CD14-positive monocyte (primary cell): ENCODE measurements around the gene TARBP1. TPM values are rescaled to one million over a fixed set of nuclear protein-coding genes. Genes with fewer than 3 reads are reported as not detected.

Source experiments
- DNase-seq, 3 donors: peaks; one replicate each; pipeline ENCODE4 v3.0.0-alpha.2; 2011 to 2022
- H2AFZ ChIP-seq: 2 replicates; pipeline ENCODE4 v1.6.0; 2012; ENCODE audit warnings: mild to moderate bottlenecking, low read depth, low read length, inconsistent platforms; ENCODE audit not compliant: insufficient read depth, poor library complexity, severe bottlenecking
- H3K27ac ChIP-seq, 2 donors: 1 replicate in 1 of 2; 2 replicates in 1 of 2; pipeline ENCODE4 v1.5.1; 2012 to 2013; ENCODE audit warnings: low read length in 2 of 2, control low read depth in 1 of 2, inconsistent platforms in 1 of 2, low read depth in 1 of 2, mild to moderate bottlenecking in 1 of 2
- H3K27me3 ChIP-seq, 2 donors: one replicate each; pipeline versions ENCODE4 v1.6.0 to v1.6.1; 2011 to 2013; ENCODE audit warnings: low read length in 2 of 2; ENCODE audit not compliant: control insufficient read depth in 2 of 2, insufficient read depth in 2 of 2
- H3K36me3 ChIP-seq, 2 donors: replicated peaks in 1 of 2; 1 replicate in 1 of 2; 2 replicates in 1 of 2; pipeline versions ENCODE4 v1.5.1 to v1.6.1; 2012 to 2013; ENCODE audit warnings: low read length in 2 of 2, control low read depth in 1 of 2, inconsistent platforms in 1 of 2, mild to moderate bottlenecking in 1 of 2; ENCODE audit not compliant: insufficient read depth in 2 of 2, control insufficient read depth in 1 of 2
- H3K4me1 ChIP-seq, 2 donors: 1 replicate in 1 of 2; 2 replicates in 1 of 2; pipeline versions ENCODE4 v1.5.1 to v1.6.1; 2012 to 2013; ENCODE audit warnings: low read length in 2 of 2, control low read depth in 1 of 2, inconsistent platforms in 1 of 2, mild to moderate bottlenecking in 1 of 2, moderate library complexity in 1 of 2; ENCODE audit not compliant: insufficient read depth in 2 of 2, control insufficient read depth in 1 of 2
- H3K4me2 ChIP-seq: replicated peaks from 2 replicates; pipeline ENCODE3; 2012; ENCODE audit warnings: low read length, moderate library complexity, mild to moderate bottlenecking; ENCODE audit not compliant: poor library complexity, severe bottlenecking; ENCODE audit errors: extremely low read depth
- H3K4me3 ChIP-seq, 3 experiments: fragments of 200-600 bp in 1 of 3; sonication (generic) in 1 of 3; replicated peaks in 1 of 3; 1 replicate in 2 of 3; 2 replicates in 1 of 3; pipeline ENCODE4 v1.5.1; 2011 to 2013; ENCODE audit warnings: low read length in 3 of 3, mild to moderate bottlenecking in 3 of 3, control low read depth in 2 of 3, low read depth in 2 of 3, inconsistent platforms in 1 of 3, moderate library complexity in 1 of 3
- H3K79me2 ChIP-seq: 2 replicates; pipeline ENCODE4 v1.6.0; 2012; ENCODE audit warnings: mild to moderate bottlenecking, control low read depth, inconsistent platforms, low read length, moderate library complexity; ENCODE audit not compliant: insufficient read depth
- H3K9ac ChIP-seq: 2 replicates; pipeline ENCODE4 v1.6.0; 2017; ENCODE audit warnings: low read length, mild to moderate bottlenecking; ENCODE audit not compliant: insufficient read depth, poor library complexity, severe bottlenecking
- H3K9me3 ChIP-seq, 2 donors: replicated peaks in 1 of 2; 1 replicate in 1 of 2; 2 replicates in 1 of 2; pipeline versions ENCODE4 v1.5.1 to v1.6.1; 2012 to 2013; ENCODE audit warnings: low read length in 2 of 2, control low read depth in 1 of 2; ENCODE audit not compliant: control insufficient read depth in 1 of 2, insufficient read depth in 1 of 2
- H4K20me1 ChIP-seq: 2 replicates; pipeline ENCODE4 v1.6.0; 2012; ENCODE audit warnings: mild to moderate bottlenecking, low read length, control low read depth, moderate library complexity; ENCODE audit not compliant: insufficient read depth
- H3K27ac Mint-ChIP-seq, 7 donors: one replicate each; pipeline ENCODE4 v1.8.0; 2020; ENCODE audit warnings: mild to moderate bottlenecking in 7 of 7, mixed read lengths in 7 of 7, moderate library complexity in 6 of 7, inconsistent platforms in 2 of 7
- H3K27me3 Mint-ChIP-seq, 3 donors: one replicate each; pipeline ENCODE4 v1.8.0; 2021 to 2022; ENCODE audit warnings: low read depth in 3 of 3, mild to moderate bottlenecking in 3 of 3, mixed read lengths in 3 of 3, moderate library complexity in 3 of 3, inconsistent platforms in 1 of 3
- H3K36me3 Mint-ChIP-seq, 2 donors: one replicate each; pipeline ENCODE4 v1.8.0; 2020; ENCODE audit warnings: mixed read lengths in 2 of 2, inconsistent platforms in 1 of 2, mild to moderate bottlenecking in 1 of 2
- H3K4me1 Mint-ChIP-seq: one replicate; pipeline ENCODE4 v1.8.0; 2020; ENCODE audit warnings: mild to moderate bottlenecking, mixed read lengths
- H3K4me3 Mint-ChIP-seq, 2 donors: one replicate each; pipeline ENCODE4 v1.8.0; 2020; ENCODE audit warnings: mild to moderate bottlenecking in 2 of 2, mixed read lengths in 2 of 2, moderate library complexity in 1 of 2
- H3K9me3 Mint-ChIP-seq, 7 donors: one replicate each; pipeline ENCODE4 v1.8.0; 2020 to 2022; ENCODE audit warnings: mixed read lengths in 7 of 7, mild to moderate bottlenecking in 6 of 7, moderate library complexity in 6 of 7, inconsistent platforms in 2 of 7
- CTCF ChIP-seq: fragments of 200-600 bp; IDR thresholded peaks from one replicate; pipeline ENCODE4 v1.8.0; 2022; ENCODE audit warnings: antibody characterized with exemption, mild to moderate bottlenecking
- WGBS: methylation state at CpG from one replicate; pipeline ENCODE4 v1.1.5; 2013; ENCODE audit warnings: missing lambda C conversion rate; ENCODE audit not compliant: insufficient coverage; 5-methylcytosine and 5-hydroxymethylcytosine counted together
- intact Hi-C, 2 donors: fragments of 100-400 bp; cut with micrococcal nuclease; formaldehyde crosslinking; loops; one replicate each; pipeline versions ENCODE4 v1.15.0 to v1.15.1; 2023
- polyA plus RNA-seq, 3 donors: library from polyadenylated mRNA; depleted of rRNA in 1 of 3; unstranded in 2 of 3; stranded (reverse) in 1 of 3; fragments of 300-500 nt in 2 of 3; fragments of >200 nt in 1 of 3; fragmentation: Illumina TruSeq in 2 of 3; gene quantifications; 1 replicate in 2 of 3; 2 replicates in 1 of 3; pipeline ENCODE4 v1.2.3, GENCODE V29; 2012 to 2021

Gene TARBP1
- polyA plus RNA-seq, 3 donors = 1.4 to 30.9 (median 3.2) TPM

- Mint-ChIP-seq H3K27me3 (peaks cover 1 to 3% (median 2%) of the 10 kb centered on the region in 3 donors), H3K27ac (no peak overlapping the region), H3K9me3 (no peaks in the 10 kb centered on the region), H3K4me3 (no peak overlapping the region), H3K4me1 (peaks cover 30% of the 10 kb centered on the region), H3K36me3 (no peaks in the 10 kb centered on the region)
- 33% methylated on average over 1 of the region's 4 CpGs for WGBS
- Histone ChIP-seq H3K4me2 (no peak overlapping the region), H3K27me3 (no peaks in the 10 kb centered on the region), H3K79me2 (no peaks in the 10 kb centered on the region), H4K20me1 (no peaks in the 10 kb centered on the region), H3K27ac (no peak overlapping the region), H3K4me3 (no peak overlapping the region), H3K9ac (no peak overlapping the region), H3K9me3 (no peaks in the 10 kb centered on the region), H3K36me3 (no peaks in the 10 kb centered on the region), H3K4me1 (peaks cover 16 to 24% of the 10 kb centered on the region in 2 donors), H2AFZ (no peak overlapping the region)
- DNase-seq = no peak
- no peak for TF ChIP-seq CTCF
- intact Hi-C loops = loop anchor here in 1 of 2 donors (10.0 kb wide), 2 partner anchors 231 to 351 kb away; no protein-coding TSS in a partner anchor
Measured at GRCh38 chr1:234494049-234494448, 15.1 kb upstream of the TARBP1 start.

- peaks cover 0 to 3% (median 1%) of the 10 kb centered on the region in 3 donors for H3K27me3 Mint-ChIP-seq
- H3K27ac Mint-ChIP-seq = peak overlapping the region in 1 of 7 donors; percentile 72
- no peaks in the 10 kb centered on the region for H3K79me2 ChIP-seq
- peaks cover 40% of the 10 kb centered on the region for H3K4me1 Mint-ChIP-seq
- H3K4me1 ChIP-seq = peaks cover 31 to 33% of the 10 kb centered on the region in 2 donors
- H3K9me3 Mint-ChIP-seq = no peaks in the 10 kb centered on the region
- intact Hi-C loops = loop anchor here in 1 of 2 donors (10.0 kb wide), 2 partner anchors 234 to 354 kb away; no protein-coding TSS in a partner anchor
- H4K20me1 ChIP-seq = no peaks in the 10 kb centered on the region
- H3K4me2 ChIP-seq = no peak overlapping the region
- no peak overlapping the region for H3K4me3 Mint-ChIP-seq
- H3K9ac ChIP-seq = no peak overlapping the region
- no peak overlapping the region for H2AFZ ChIP-seq
- DNase-seq = no peak
- no CpG with 5 or more reads among the region's 4 CpGs for WGBS
- no peak overlapping the region for H3K4me3 ChIP-seq
- no peak overlapping the region for H3K27ac ChIP-seq
- H3K27me3 ChIP-seq = no peaks in the 10 kb centered on the region
- H3K36me3 ChIP-seq = no peaks in the 10 kb centered on the region
- H3K9me3 ChIP-seq = no peaks in the 10 kb centered on the region
- no peaks in the 10 kb centered on the region for H3K36me3 Mint-ChIP-seq
- no peak for TF ChIP-seq CTCF
Measured at GRCh38 chr1:234490793-234491479, 12.0 kb upstream of the TARBP1 start.
